Endothelial cell of umbilical vein (primary cell): ENCODE results near the gene REG3A. TPM values are rescaled to one million over a fixed set of nuclear protein-coding genes. Genes with fewer than 3 reads are reported as not detected.

ENCODE experiments used
- BruUV-seq: library from RNA; stranded (reverse); fragments of 400-500 nt; replicated peaks from 2 replicates; lab custom pipeline; 2021; lab: Mats Ljungman, UMichigan
- CTCF ChIA-PET: fragments of 300-600, 350-600 bp; sonication (Branson Sonifier 250); formaldehyde crosslinking; loops from one replicate; lab custom pipeline; 2021; ENCODE audit warnings: antibody characterized with exemption, inconsistent platforms; lab: Charles Lee
- POLR2A ChIA-PET: fragments of 300-600, 350-600 bp; sonication (Branson Sonifier 250); formaldehyde crosslinking; loops from one replicate; lab custom pipeline; 2021; ENCODE audit warnings: antibody characterized with exemption, inconsistent platforms; lab: Charles Lee
- DNase-seq: peaks from one replicate; pipeline ENCODE4 v3.0.0-alpha.2; 2011; ENCODE audit warnings: low read depth, low spot score
- FAIRE-seq: peaks from 2 replicates; lab custom pipeline; 2011; peaks lifted over from hg19 to GRCh38; lab: Jason Lieb, UNC
- H2AFZ ChIP-seq: 2 replicates; pipeline ENCODE4 v1.6.0; 2012; ENCODE audit warnings: low read depth, low read length, control low read depth, inconsistent platforms
- H3K27ac ChIP-seq: 2 replicates; pipeline ENCODE4 v1.5.1; 2011; ENCODE audit warnings: low read depth, mild to moderate bottlenecking, control low read depth, low read length, moderate library complexity; ENCODE audit not compliant: insufficient read depth
- H3K27me3 ChIP-seq, 2 experiments: 2 replicates each; pipeline versions ENCODE4 v1.6.0 to v1.6.1; 2011; ENCODE audit warnings: low read length in 2 of 2, mixed read lengths in 1 of 2; ENCODE audit not compliant: control insufficient read depth in 2 of 2, insufficient read depth in 2 of 2
- H3K36me3 ChIP-seq, 2 experiments: 2 replicates in 1 of 2; 3 replicates in 1 of 2; pipeline ENCODE4 v1.5.1; 2011; ENCODE audit warnings: low read length in 2 of 2, mild to moderate bottlenecking in 1 of 2, moderate library complexity in 1 of 2; ENCODE audit not compliant: control insufficient read depth in 2 of 2, insufficient read depth in 2 of 2; ENCODE audit errors: extremely low read depth in 1 of 2
- H3K4me1 ChIP-seq: 3 replicates; pipeline ENCODE4 v1.5.1; 2011; ENCODE audit warnings: mild to moderate bottlenecking, low read length; ENCODE audit not compliant: control insufficient read depth, insufficient read depth; ENCODE audit errors: extremely low read depth
- H3K4me2 ChIP-seq: 2 replicates; pipeline ENCODE4 v1.6.1; 2011; ENCODE audit warnings: low read length, control low read depth, mixed read lengths; ENCODE audit not compliant: insufficient read depth
- H3K4me3 ChIP-seq, 3 experiments: fragments of 200-600 bp in 1 of 3; sonication (generic), shearing (Covaris generic) in 1 of 3; replicated peaks in 1 of 3; 2 replicates each; pipeline ENCODE4 v1.5.1; 2011 to 2016; ENCODE audit warnings: control low read depth in 3 of 3, low read length in 3 of 3, mild to moderate bottlenecking in 2 of 3, inconsistent platforms in 1 of 3, low read depth in 1 of 3, moderate library complexity in 1 of 3; ENCODE audit not compliant: insufficient read depth in 1 of 3
- H3K79me2 ChIP-seq: 2 replicates; pipeline ENCODE4 v1.6.0; 2012; ENCODE audit warnings: low read length, inconsistent platforms; ENCODE audit not compliant: control insufficient read depth, insufficient read depth
- H3K9ac ChIP-seq: replicated peaks from 2 replicates; pipeline ENCODE3; 2011; ENCODE audit warnings: low read length, control low read depth; ENCODE audit not compliant: insufficient read depth; ENCODE audit errors: extremely low read depth
- H3K9me1 ChIP-seq: replicated peaks from 3 replicates; pipeline ENCODE4 v1.6.0; 2011; ENCODE audit warnings: mild to moderate bottlenecking, low read length; ENCODE audit not compliant: control insufficient read depth, insufficient read depth; ENCODE audit errors: extremely low read depth
- H3K9me3 ChIP-seq: replicated peaks from 2 replicates; pipeline ENCODE4 v1.5.1; 2012; ENCODE audit warnings: low read length, inconsistent platforms; ENCODE audit not compliant: control insufficient read depth, insufficient read depth
- H4K20me1 ChIP-seq: replicated peaks from 2 replicates; pipeline ENCODE3; 2011; ENCODE audit warnings: mild to moderate bottlenecking, low read length; ENCODE audit not compliant: control insufficient read depth, insufficient read depth; ENCODE audit errors: extremely low read depth
- FOS ChIP-seq: IDR thresholded peaks from 2 replicates; pipeline ENCODE4 v1.6.1; 2011; ENCODE audit warnings: mild to moderate bottlenecking, low read length, moderate library complexity, borderline replicate concordance; ENCODE audit not compliant: insufficient read depth
- GATA2 ChIP-seq: IDR thresholded peaks from 2 replicates; pipeline ENCODE4 v1.7.0; 2011; ENCODE audit warnings: low read depth, mild to moderate bottlenecking, moderate library complexity, mixed read lengths, low read length; ENCODE audit not compliant: insufficient read length, insufficient read depth
- dilution Hi-C: fragments of 300-500 bp; cut with MboI; formaldehyde crosslinking; loops from one replicate; pipeline ENCODE4 v1.15.0; 2019; ENCODE audit warnings: low sequenced_read_pairs; ENCODE audit not compliant: extremely low pct_ligation_motif_present
- intact Hi-C: fragments of 100-400 bp; cut with micrococcal nuclease; formaldehyde crosslinking; loops from one replicate; pipeline ENCODE4 v1.10.0; 2022
- polyA plus RNA-seq, 4 experiments: library from polyadenylated mRNA; depleted of rRNA in 3 of 4; stranded (reverse) in 3 of 4; unstranded in 1 of 4; fragments of >200 nt; gene quantifications; 2 replicates each; pipeline versions ENCODE4 v1.2.1 to v1.2.3, GENCODE V29; 2011 to 2012; ENCODE audit warnings: missing spikeins in 1 of 4
- total RNA-seq: library from RNA; stranded (reverse); gene quantifications from 2 replicates; pipeline ENCODE4 v1.2.3, GENCODE V29; 2021
- TF ChIP-seq, protein P1 (sequence below): IDR thresholded peaks from 2 replicates; pipeline ENCODE4 v1.6.1; 2011; ENCODE audit not compliant: insufficient read depth, insufficient read length

Gene REG3A
- total and polyA plus RNA-seq, 2 donors (not counting 3 experiments of a cell fraction or from before 2014, with no cell fraction given), result not detected

DNA sequence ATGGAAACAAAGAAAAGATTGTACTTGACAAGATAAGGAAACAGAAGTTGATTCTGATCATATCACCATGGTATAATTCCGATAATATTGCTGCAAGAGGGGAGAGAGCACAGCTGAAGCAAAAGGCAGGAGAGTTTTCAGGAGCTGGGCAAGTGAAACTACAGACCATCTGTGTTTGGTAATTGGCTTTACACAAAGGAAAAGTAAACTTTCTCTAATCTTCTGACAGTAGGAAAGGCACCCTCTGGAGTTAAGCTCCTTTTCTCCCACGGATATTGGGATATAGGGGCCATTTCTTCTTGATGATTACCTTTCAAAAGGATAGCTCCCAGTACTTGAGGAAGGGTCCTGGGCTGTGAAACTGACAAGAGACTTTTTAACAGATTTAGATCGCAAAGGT lies 29.9 kb upstream of the REG3A start:
- H3K27ac ChIP-seq, result no peak overlapping the region
- peaks cover 4% of the 10 kb centered on the region for H3K9me3 ChIP-seq
- no peaks in the 10 kb centered on the region for H3K79me2 ChIP-seq
- no peak for TF ChIP-seq GATA2
- no TSS peak for BruUV-seq
- H3K9ac ChIP-seq, result no peak overlapping the region
- H2AFZ ChIP-seq, result no peak overlapping the region
- H3K27me3 ChIP-seq, result no peaks in the 10 kb centered on the region
- FAIRE-seq, result no peak
- H3K36me3 ChIP-seq, result no peaks in the 10 kb centered on the region
- DNase-seq, result no peak
- CTCF ChIA-PET, result no interaction called here
- POLR2A ChIA-PET, result no interaction called here
- dilution Hi-C loops, result no loop called here
- H4K20me1 ChIP-seq, result no peaks in the 10 kb centered on the region
- H3K4me3 ChIP-seq, result no peak overlapping the region
- H3K4me1 ChIP-seq, result no peaks in the 10 kb centered on the region
- no peaks in the 10 kb centered on the region for H3K9me1 ChIP-seq
- intact Hi-C loops, result no loop called here
- H3K4me2 ChIP-seq, result no peak overlapping the region

DNA sequence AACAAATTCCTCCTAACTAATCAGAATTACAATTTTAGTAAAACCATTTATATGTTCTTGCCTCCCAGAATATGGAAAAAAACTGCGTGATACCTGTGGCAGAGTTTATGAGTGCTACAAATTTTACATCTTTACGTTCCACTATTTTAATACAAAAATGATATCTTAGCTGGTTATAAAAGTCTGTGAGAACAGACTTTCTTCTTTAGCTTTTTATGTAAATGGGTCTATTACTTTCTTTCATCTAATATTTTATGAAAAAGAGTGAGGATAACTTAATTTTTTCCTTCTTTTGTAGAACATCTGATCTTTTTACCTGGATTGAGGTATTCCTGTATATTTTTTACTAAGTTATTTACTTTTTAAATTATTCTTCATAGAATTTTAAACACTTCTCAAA lies 22.1 kb upstream of the REG3A start:
- DNase-seq, result no peak
- peaks cover 3% of the 10 kb centered on the region for H3K9me3 ChIP-seq
- BruUV-seq, result no TSS peak
- POLR2A ChIA-PET, result no interaction called here
- H4K20me1 ChIP-seq, result no peaks in the 10 kb centered on the region
- no peak for FAIRE-seq
- no peak overlapping the region for H3K27ac ChIP-seq
- H3K36me3 ChIP-seq, result no peaks in the 10 kb centered on the region
- no peaks in the 10 kb centered on the region for H3K9me1 ChIP-seq
- no peak overlapping the region for H3K4me2 ChIP-seq
- dilution Hi-C loops, result no loop called here
- no peak overlapping the region for H3K9ac ChIP-seq
- CTCF ChIA-PET, result no interaction called here
- H3K4me3 ChIP-seq, result no peak overlapping the region
- no peaks in the 10 kb centered on the region for H3K27me3 ChIP-seq
- intact Hi-C loops, result no loop called here
- TF ChIP-seq, protein P1, sequence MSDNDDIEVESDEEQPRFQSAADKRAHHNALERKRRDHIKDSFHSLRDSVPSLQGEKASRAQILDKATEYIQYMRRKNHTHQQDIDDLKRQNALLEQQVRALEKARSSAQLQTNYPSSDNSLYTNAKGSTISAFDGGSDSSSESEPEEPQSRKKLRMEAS, result no peak
- no peak for TF ChIP-seq FOS
- no peaks in the 10 kb centered on the region for H3K79me2 ChIP-seq
- no peak overlapping the region for H2AFZ ChIP-seq
- H3K4me1 ChIP-seq, result no peaks in the 10 kb centered on the region
